K562 (cell line): ENCODE results near the gene NUDT15. TPM values are rescaled to one million over a fixed set of nuclear protein-coding genes. Genes with fewer than 3 reads are reported as not detected.

Experiments used
- ATAC-seq: fragments of 200-7000 bp; cut with Tn5 transposase; 3 replicates; pipeline ENCODE4 v1.9.1; 2020; ENCODE audit warnings: moderate library complexity
- BruUV-seq: library from RNA; stranded (reverse); fragments of 400-500 nt; replicated peaks from 2 replicates; lab custom pipeline; 2021; lab: Mats Ljungman, UMichigan
- CTCF ChIA-PET: fragments of 300-600 bp; formaldehyde crosslinking; extraction: SDS; loops from one replicate; lab custom pipeline; 2021; ENCODE audit warnings: low intra/inter-chr PET ratio; lab: Yijun Ruan, JAX
- POLR2A ChIA-PET: fragments of 300-600, 350-650 bp; sonication (Branson Sonifier 250); formaldehyde crosslinking; extraction: SDS; loops from one replicate; lab custom pipeline; 2021; ENCODE audit warnings: antibody characterized with exemption, inconsistent platforms; lab: Yijun Ruan, JAX
- DNase-seq, 4 experiments: peaks; one replicate each; pipeline versions ENCODE4 v3.0.0 to v3.0.0-alpha.2; 2011 to 2018; ENCODE audit warnings: low spot score in 3 of 4, mixed read lengths in 3 of 4; ENCODE audit errors: extremely low read depth in 1 of 4
- FAIRE-seq: peaks from 2 replicates; lab custom pipeline; 2011; peaks lifted over from hg19 to GRCh38; lab: Jason Lieb, UNC
- H2AFZ ChIP-seq: 2 replicates; pipeline ENCODE4 v1.6.0; 2011; ENCODE audit warnings: low read depth, low read length, control low read depth, inconsistent platforms
- H3K27ac ChIP-seq: fragments of 200-600 bp; 3 replicates; pipeline ENCODE4 v1.8.0; 2011; ENCODE audit warnings: low read depth, mild to moderate bottlenecking, control low read depth, inconsistent platforms, low read length, moderate library complexity, mixed read lengths; ENCODE audit errors: extremely low read depth
- H3K27me3 ChIP-seq, 2 experiments: fragments of 300-600 bp in 1 of 2; 2 replicates in 1 of 2; 3 replicates in 1 of 2; pipeline versions ENCODE4 v1.6.0 to v1.8.0; 2011; ENCODE audit warnings: inconsistent platforms in 2 of 2, low read length in 2 of 2, mild to moderate bottlenecking in 1 of 2, mixed read lengths in 1 of 2, moderate library complexity in 1 of 2; ENCODE audit not compliant: control insufficient read depth in 2 of 2, insufficient read depth in 2 of 2
- H3K36me3 ChIP-seq: fragments of 300-600 bp; 3 replicates; pipeline ENCODE4 v1.8.0; 2011; ENCODE audit warnings: mild to moderate bottlenecking, low read length, inconsistent platforms; ENCODE audit not compliant: control insufficient read depth, insufficient read depth
- H3K4me1 ChIP-seq, 2 experiments: fragments of 200-600 bp in 1 of 2; replicated peaks in 1 of 2; 2 replicates in 1 of 2; 3 replicates in 1 of 2; pipeline versions ENCODE4 v1.5.1 to v1.8.0; 2011; ENCODE audit warnings: inconsistent platforms in 2 of 2, low read length in 2 of 2, mild to moderate bottlenecking in 1 of 2, mixed read lengths in 1 of 2, moderate library complexity in 1 of 2; ENCODE audit not compliant: control insufficient read depth in 2 of 2, insufficient read depth in 2 of 2
- H3K4me2 ChIP-seq: 2 replicates; pipeline ENCODE4 v1.6.1; 2011; ENCODE audit warnings: low read length, control low read depth, inconsistent platforms, mixed read lengths; ENCODE audit not compliant: insufficient read depth
- H3K4me3 ChIP-seq: fragments of 200-600 bp; sonication (generic), shearing (Covaris generic); 2 replicates; pipeline ENCODE4 v1.5.1; 2016; ENCODE audit warnings: control low read depth, inconsistent platforms
- H3K79me2 ChIP-seq: fragments of 200-600 bp; 3 replicates; pipeline ENCODE4 v1.8.0; 2011; ENCODE audit warnings: low read length, inconsistent platforms; ENCODE audit not compliant: control insufficient read depth, insufficient read depth
- H3K9ac ChIP-seq, 2 experiments: 2 replicates each; pipeline versions ENCODE4 v1.6.0 to v1.6.1; 2011; ENCODE audit warnings: low read depth in 2 of 2, low read length in 2 of 2, control low read depth in 1 of 2, inconsistent platforms in 1 of 2, mild to moderate bottlenecking in 1 of 2, mixed read lengths in 1 of 2; ENCODE audit not compliant: insufficient read depth in 1 of 2
- H3K9me1 ChIP-seq: one replicate; pipeline ENCODE4 v1.6.0; 2011; ENCODE audit warnings: inconsistent platforms, mild to moderate bottlenecking, low read length, moderate library complexity; ENCODE audit not compliant: control insufficient read depth, insufficient read depth
- H3K9me3 ChIP-seq: replicated peaks from 2 replicates; pipeline ENCODE4 v1.5.1; 2011; ENCODE audit warnings: low read depth, low read length, inconsistent platforms; ENCODE audit not compliant: control insufficient read depth, insufficient read depth
- H4K20me1 ChIP-seq: replicated peaks from 2 replicates; pipeline ENCODE4 v1.6.1; 2011; ENCODE audit warnings: low read length, inconsistent platforms, mixed read lengths; ENCODE audit not compliant: control insufficient read depth, insufficient read depth
- CHCHD3 ChIP-seq: fragments of 250-450 bp; sonication (Bioruptor Pico); IDR thresholded peaks from 2 replicates; pipeline ENCODE4 v2.1.2; 2022; ENCODE audit warnings: mild to moderate bottlenecking
- ILK ChIP-seq: fragments of 450-650 bp; IDR thresholded peaks from 2 replicates; pipeline ENCODE4 v1.6.1; 2016; ENCODE audit warnings: missing genetic modification characterization, low read depth, mild to moderate bottlenecking, missing compliant biosample characterization, moderate library complexity, borderline replicate concordance
- PYGO2 ChIP-seq: fragments of 450-650 bp; IDR thresholded peaks from 2 replicates; pipeline ENCODE4 v1.6.1; 2016; ENCODE audit warnings: mild to moderate bottlenecking, missing genetic modification characterization, moderate library complexity, missing compliant biosample characterization
- TCF3 ChIP-seq: sonication (generic); formaldehyde crosslinking; IDR thresholded peaks from 2 replicates; pipeline ENCODE4 v1.4.0; 2020; ENCODE audit warnings: mild to moderate bottlenecking, missing genetic modification reagents
- XRCC4 ChIP-seq: IDR thresholded peaks from one replicate; pipeline ENCODE4 v1.6.1; 2011; ENCODE audit not compliant: insufficient read depth, insufficient read length; ENCODE audit errors: extremely low read depth
- WGBS: fragments of 100-300 bp; shearing (Covaris generic); methylation state at CpG from one replicate; pipeline ENCODE4 v1.1.6; 2016; ENCODE audit warnings: low coverage, mixed read lengths; ENCODE audit not compliant: insufficient coverage; ENCODE audit errors: missing lambda C conversion rate; 5-methylcytosine and 5-hydroxymethylcytosine counted together
- in situ Hi-C: fragments of 300-500 bp; cut with MboI; formaldehyde crosslinking; loops from 4 replicates; pipeline ENCODE4 v1.15.0; 2018; ENCODE audit warnings: inconsistent platforms, mixed read lengths
- intact Hi-C: fragments of 100-400 bp; cut with micrococcal nuclease; formaldehyde crosslinking; loops from 2 replicates; pipeline ENCODE4 v1.14.2; 2022
- polyA plus RNA-seq, 8 experiments: library from polyadenylated mRNA; depleted of rRNA in 4 of 8; stranded (reverse) in 5 of 8; unstranded in 3 of 8; fragments of >200 nt; fragmentation: Nextera tagmentation in 2 of 8; fragmentation: Illumina TruSeq in 1 of 8; extraction: Ambion mirVana in 2 of 8; extraction: Trizol in 1 of 8; gene quantifications; 2 replicates each; pipeline versions ENCODE4 v1.2.1 to v1.2.3, GENCODE V29; 2011 to 2014; ENCODE audit warnings: inconsistent platforms in 1 of 8, missing spikeins in 1 of 8
- total RNA-seq, 7 experiments: library from RNA; depleted of rRNA in 6 of 7; stranded (reverse); fragments of >200 nt in 6 of 7; fragmentation: Illumina TruSeq in 2 of 7; extraction: Trizol in 2 of 7; gene quantifications; 2 replicates each; pipeline versions ENCODE4 v1.2.1 to v1.2.3, GENCODE V29; 2011 to 2021; ENCODE audit warnings: low replicate concordance in 1 of 7
- TF ChIP-seq, protein P1 (sequence below): fragments of 450-650 bp; IDR thresholded peaks from 2 replicates; pipeline ENCODE4 v1.6.1; 2017; ENCODE audit warnings: antibody characterized with exemption, mild to moderate bottlenecking

The NUDT15 gene
- total and polyA plus RNA-seq, 9 of the 15 experiments (the other 6 are each of a cell fraction or from before 2014, with no cell fraction given), result 14.2 to 26.9 (median 21.6) TPM

DNA sequence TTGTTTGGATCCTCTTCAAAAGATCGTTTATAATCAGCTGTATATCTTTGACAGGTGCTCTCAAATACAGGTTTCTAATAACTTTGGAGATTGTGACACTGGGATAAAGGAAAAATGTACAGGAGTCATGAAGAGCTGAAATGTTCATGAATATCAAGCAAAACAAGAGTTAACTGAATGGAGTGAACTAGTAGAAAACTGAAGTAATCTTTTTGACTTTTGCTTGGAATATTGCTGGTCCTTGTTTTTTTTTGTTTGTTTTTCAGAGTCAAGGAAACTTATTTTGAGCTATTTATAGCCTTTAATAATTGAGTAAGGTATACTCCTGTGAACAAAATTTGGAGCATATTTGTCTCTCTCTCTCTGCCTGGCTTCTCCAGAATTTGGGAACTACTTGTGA, 32.0 kb downstream of the NUDT15 start:
- H3K4me3 ChIP-seq, result no peak overlapping the region
- peaks cover 7% of the 10 kb centered on the region for H3K9me3 ChIP-seq
- DNase-seq (no peak), ATAC-seq (no peak), FAIRE-seq (no peak)
- no peak overlapping the region for H2AFZ ChIP-seq
- TF ChIP-seq ILK (tag) (no peak), XRCC4 (no peak), CHCHD3 (CRISPR knock-in tag) (no peak), PYGO2 (tag) (no peak), TCF3 (no peak)
- TF ChIP-seq, protein P1, sequence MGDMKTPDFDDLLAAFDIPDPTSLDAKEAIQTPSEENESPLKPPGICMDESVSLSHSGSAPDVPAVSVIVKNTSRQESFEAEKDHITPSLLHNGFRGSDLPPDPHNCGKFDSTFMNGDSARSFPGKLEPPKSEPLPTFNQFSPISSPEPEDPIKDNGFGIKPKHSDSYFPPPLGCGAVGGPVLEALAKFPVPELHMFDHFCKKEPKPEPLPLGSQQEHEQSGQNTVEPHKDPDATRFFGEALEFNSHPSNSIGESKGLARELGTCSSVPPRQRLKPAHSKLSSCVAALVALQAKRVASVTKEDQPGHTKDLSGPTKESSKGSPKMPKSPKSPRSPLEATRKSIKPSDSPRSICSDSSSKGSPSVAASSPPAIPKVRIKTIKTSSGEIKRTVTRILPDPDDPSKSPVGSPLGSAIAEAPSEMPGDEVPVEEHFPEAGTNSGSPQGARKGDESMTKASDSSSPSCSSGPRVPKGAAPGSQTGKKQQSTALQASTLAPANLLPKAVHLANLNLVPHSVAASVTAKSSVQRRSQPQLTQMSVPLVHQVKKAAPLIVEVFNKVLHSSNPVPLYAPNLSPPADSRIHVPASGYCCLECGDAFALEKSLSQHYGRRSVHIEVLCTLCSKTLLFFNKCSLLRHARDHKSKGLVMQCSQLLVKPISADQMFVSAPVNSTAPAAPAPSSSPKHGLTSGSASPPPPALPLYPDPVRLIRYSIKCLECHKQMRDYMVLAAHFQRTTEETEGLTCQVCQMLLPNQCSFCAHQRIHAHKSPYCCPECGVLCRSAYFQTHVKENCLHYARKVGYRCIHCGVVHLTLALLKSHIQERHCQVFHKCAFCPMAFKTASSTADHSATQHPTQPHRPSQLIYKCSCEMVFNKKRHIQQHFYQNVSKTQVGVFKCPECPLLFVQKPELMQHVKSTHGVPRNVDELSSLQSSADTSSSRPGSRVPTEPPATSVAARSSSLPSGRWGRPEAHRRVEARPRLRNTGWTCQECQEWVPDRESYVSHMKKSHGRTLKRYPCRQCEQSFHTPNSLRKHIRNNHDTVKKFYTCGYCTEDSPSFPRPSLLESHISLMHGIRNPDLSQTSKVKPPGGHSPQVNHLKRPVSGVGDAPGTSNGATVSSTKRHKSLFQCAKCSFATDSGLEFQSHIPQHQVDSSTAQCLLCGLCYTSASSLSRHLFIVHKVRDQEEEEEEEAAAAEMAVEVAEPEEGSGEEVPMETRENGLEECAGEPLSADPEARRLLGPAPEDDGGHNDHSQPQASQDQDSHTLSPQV, result no peak
- CTCF ChIA-PET, result no interaction called here
- 80% methylated on average over 1 of the region's 1 CpG for WGBS
- H3K79me2 ChIP-seq, result no peaks in the 10 kb centered on the region
- H3K9me1 ChIP-seq, result no peaks in the 10 kb centered on the region
- no peaks in the 10 kb centered on the region for H3K27me3 ChIP-seq
- no peaks in the 10 kb centered on the region for H4K20me1 ChIP-seq
- intact Hi-C loops (no loop called here), in situ Hi-C loops (no loop called here)
- H3K36me3 ChIP-seq, result peaks cover 73% of the 10 kb centered on the region; the same call in 2 of the 3 replicates
- BruUV-seq, result no TSS peak
- H3K4me1 ChIP-seq, result no peaks in the 10 kb centered on the region
- POLR2A ChIA-PET, result no interaction called here
- no peak overlapping the region for H3K27ac ChIP-seq
- H3K9ac ChIP-seq, result no peak overlapping the region
- H3K4me2 ChIP-seq, result no peak overlapping the region
